SIG-M5 treated with dmso at 0.1 percent for 504 hours (cell line): ENCODE results near the gene CCND1.

Source experiments
- DNase-seq: peaks from one replicate; lab custom pipeline; 2025; ENCODE audit not compliant: unreplicated experiment; lab: John Stamatoyannopoulos, UW

The CCND1 gene

GRCh38 chr11:69651834-69652620 is 11.1 kb downstream of the CCND1 start:
- no peak for DNase-seq

- DNase-seq: no peak
Measured at GRCh38 chr11:69652999-69653398, 12.0 kb downstream of the CCND1 start.

- DNase-seq: no peak
Measured at GRCh38 chr11:69653406-69653960, 12.5 kb downstream of the CCND1 start.

GRCh38 chr11:69654001-69654659 is 13.2 kb downstream of the CCND1 start:
- peak; percentile 50 for DNase-seq

- peak; percentile 59 for DNase-seq
Measured at GRCh38 chr11:69654660-69655478, 13.9 kb downstream of the CCND1 start.

DNA sequence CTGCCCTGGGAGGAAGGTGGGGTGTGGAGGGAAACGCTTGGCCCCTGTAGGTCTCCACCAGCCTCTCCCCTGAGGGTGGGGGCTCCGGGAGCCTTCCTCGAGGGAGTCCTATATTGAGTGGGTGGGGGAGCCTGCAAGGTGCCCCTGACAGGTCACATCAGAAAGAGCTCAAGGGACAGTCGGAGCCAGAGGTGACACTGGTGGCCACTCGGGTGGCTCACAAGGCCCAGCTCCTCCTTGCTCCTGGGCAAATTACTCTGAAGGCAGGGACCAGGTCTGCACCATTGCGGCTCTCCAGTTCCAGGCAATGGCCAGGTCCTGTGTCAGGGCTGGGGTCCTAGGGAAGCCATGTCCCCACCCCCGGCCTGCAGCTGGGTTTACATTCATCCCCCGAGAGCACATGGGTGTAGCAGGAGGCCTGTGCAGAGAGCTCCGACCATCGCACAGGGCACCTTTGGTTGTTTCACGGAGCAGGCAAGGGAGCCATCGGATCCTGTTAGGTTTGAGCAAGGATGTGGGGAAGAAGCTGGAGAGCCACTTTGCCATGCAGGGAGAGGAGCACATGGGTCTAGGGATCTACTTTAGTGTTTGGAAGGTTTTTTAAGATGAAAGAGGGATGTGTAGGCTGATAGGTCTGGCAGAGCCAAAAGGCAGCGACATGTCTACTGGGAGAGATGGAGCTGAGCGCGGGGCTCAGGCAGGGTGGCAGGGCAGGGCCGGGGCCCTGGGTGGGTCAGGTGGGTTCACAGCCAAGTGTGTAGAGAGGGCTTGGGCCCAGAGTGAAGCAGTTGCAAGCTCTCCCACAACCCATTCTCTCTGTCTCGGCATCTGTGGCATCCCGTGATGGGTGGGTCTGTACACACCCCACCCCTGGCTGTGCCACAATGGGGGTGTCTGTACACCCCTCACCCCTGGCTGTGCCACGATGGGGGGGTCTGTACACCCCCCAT is 14.8 kb downstream of the CCND1 start:
- no peak for DNase-seq

- no peak for DNase-seq
Measured at GRCh38 chr11:69656536-69657455, 15.8 kb downstream of the CCND1 start.

GRCh38 chr11:69657456-69657910 is 16.5 kb downstream of the CCND1 start:
- no peak for DNase-seq

- no peak for DNase-seq
Measured at GRCh38 chr11:69657911-69658625, 17.1 kb downstream of the CCND1 start.

- DNase-seq: no peak
Measured at GRCh38 chr11:69658626-69659450, 17.9 kb downstream of the CCND1 start.

- DNase-seq: no peak
Measured at GRCh38 chr11:69659591-69659990, 18.6 kb downstream of the CCND1 start.

- no peak for DNase-seq
Measured at GRCh38 chr11:69660001-69660500, 19.1 kb downstream of the CCND1 start.

DNA sequence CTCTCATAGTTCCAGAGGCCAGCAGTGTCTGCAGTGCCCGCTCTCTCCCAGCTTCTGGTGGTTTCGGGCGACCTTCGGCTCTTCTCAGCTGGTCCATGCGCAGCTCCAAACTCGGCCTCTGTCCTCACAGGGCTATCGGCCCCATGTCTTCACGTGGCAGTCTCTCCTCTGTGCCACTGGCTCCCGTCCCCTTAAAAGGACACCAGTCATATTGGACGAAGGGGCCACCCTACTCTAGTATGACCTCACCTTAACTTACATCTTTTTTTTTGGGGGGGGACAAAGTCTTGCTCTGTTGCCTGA is 20.4 kb downstream of the CCND1 start:
- no peak for DNase-seq

DNA sequence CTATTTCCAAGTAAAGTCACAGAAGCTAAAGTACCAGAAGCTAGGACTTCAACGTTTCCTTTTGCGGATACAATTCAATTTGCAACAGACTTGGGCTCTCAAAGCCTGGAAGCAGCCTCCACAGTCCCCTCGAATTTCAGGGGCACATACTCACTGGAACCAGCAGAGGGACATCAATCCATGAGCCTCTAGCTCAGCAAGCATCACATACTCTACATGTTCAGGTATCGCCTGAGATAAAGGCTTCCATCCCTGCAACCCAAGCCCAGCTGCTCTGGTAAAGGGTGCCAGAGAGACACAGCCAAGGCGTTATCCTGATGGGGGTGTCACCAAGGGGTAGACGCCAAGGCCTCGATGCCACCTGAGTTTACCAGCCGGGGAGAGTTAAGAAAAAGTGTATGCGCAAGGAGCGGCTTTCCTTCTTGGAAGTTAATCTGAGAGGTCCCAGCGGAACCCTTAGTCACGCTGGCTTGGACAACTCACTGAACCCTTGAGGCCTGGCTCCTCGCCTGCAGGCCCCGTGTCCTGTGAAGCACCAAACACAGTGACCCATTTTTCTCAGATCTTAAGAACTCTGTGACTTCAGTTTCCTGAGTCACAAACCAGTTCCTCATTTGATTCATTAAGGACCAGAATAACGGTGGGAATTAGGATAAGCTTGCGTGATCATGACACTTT is 21.2 kb downstream of the CCND1 start:
- DNase-seq: no peak

DNA sequence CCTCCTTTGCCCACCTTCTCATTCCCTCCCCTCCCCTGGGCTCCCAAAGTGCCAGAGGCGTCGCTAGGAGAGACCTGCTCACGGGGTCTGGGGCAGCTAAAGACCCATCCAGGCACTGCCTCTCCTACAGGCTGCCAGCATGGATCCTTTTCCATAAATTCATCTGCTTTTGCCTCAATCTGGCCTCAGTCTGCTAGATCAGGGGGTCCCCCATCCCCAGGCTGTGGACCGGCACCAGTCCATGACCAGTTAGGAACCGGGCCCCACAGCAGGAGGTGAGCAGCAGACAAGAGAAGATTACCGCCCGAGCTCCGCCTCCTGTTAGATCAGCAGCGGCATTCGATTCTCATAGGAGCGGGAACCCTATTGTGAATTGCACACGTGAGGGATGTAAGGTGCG is 21.9 kb downstream of the CCND1 start:
- DNase-seq: no peak

DNA sequence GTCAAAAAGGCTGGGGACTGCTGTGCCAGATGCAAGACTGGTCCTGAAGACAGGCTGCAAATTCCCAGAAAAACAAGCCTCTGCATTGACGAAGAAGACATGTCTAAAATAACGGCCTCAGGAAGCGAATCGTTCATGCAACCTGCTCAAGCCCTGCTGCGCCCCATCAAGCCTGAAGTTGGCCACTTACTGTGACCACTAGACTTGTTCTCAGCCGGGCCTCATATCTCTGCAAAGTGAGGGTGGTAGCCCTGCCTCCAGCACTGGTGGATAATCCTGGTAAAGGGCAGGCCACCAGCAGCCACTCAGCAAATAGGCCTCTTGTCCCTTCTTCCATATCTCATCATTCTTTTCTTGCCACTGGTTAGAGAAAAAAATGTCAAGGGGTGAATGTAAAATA is 22.4 kb downstream of the CCND1 start:
- DNase-seq: no peak

DNA sequence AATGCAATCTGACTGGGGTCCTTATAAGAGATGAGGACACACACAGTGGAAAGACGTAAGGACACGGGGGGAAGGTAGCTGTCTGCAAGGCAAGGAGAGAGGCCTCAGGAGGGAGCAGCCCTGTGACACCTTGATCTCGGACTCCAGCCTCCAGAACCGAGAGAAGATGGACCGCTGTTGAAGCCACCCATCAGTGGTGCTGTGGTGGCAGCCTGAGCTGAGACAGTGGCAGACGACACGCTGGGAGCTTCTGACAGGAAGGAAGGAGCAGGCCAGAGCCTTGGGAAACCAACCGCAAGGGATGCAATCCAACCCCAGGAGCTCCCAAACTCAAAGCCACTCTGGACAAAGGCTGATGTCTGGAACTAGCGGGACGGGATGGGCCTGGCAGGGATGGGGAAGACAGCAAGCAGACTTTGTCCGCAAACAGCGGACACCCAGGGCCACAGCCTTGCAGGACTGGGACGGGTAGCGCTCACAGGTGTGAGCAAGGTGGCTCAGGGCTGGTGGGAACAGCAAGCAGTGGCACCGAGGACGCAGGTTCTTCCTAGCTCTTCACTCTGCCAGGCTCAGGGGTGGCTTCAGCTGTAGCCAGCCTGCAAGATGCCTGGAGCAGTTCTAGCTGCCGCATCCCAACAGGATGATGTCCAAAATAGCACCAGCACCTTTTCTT is 23.3 kb downstream of the CCND1 start:
- DNase-seq: no peak
